ENCODE measurements around the gene RDX.
A peak's percentile ranks its signal among the peaks of the same experiment; 100 is the strongest.

Gene RDX

GRCh38 chr11:110176366-110177085 is 119.9 kb downstream of the RDX start:
- no peaks in the 10 kb centered on the region for H3K27me3 ChIP-seq (ENCODE audit: insufficient read depth, low read length)
- no peak overlapping the region for H3K4me3 ChIP-seq (ENCODE audit: low read length)
- H3K36me3 ChIP-seq (ENCODE audit: insufficient read depth, low read depth, low read length) = no peaks in the 10 kb centered on the region
- peaks cover 16% of the 10 kb centered on the region for H3K4me1 ChIP-seq (ENCODE audit: insufficient read depth, low read length)
- no peak overlapping the region for H3K9ac ChIP-seq (ENCODE audit: low read depth, low read length)
- H3K9me3 ChIP-seq (ENCODE audit: insufficient read depth, low read depth, low read length) = no peaks in the 10 kb centered on the region
- H3K27ac ChIP-seq (ENCODE audit: low read length) = no peak overlapping the region

- H3K36me3 ChIP-seq (ENCODE audit: insufficient read depth, low read depth, low read length) = no peaks in the 10 kb centered on the region
- no peaks in the 10 kb centered on the region for H3K9me3 ChIP-seq (ENCODE audit: insufficient read depth, low read depth, low read length)
- H3K4me3 ChIP-seq (ENCODE audit: low read length) = peak overlapping the region; percentile 55
- H3K9ac ChIP-seq (ENCODE audit: low read depth, low read length) = peak overlapping the region; percentile 29; the same call in 1 of the 2 replicates
- no peaks in the 10 kb centered on the region for H3K27me3 ChIP-seq (ENCODE audit: insufficient read depth, low read length)
- peak overlapping the region; percentile 25 for H3K27ac ChIP-seq (ENCODE audit: low read length)
- peaks cover 16% of the 10 kb centered on the region for H3K4me1 ChIP-seq (ENCODE audit: insufficient read depth, low read length)
Observed at GRCh38 chr11:110174645-110175310, 121.6 kb downstream of the RDX start.

- H3K36me3 ChIP-seq (ENCODE audit: insufficient read depth, low read depth, low read length) = no peaks in the 10 kb centered on the region
- peak overlapping the region; percentile 29; the same call in 1 of the 2 replicates for H3K9ac ChIP-seq (ENCODE audit: low read depth, low read length)
- H3K27ac ChIP-seq (ENCODE audit: low read length) = peak overlapping the region; percentile 25
- peak overlapping the region; percentile 55 for H3K4me3 ChIP-seq (ENCODE audit: low read length)
- no peaks in the 10 kb centered on the region for H3K9me3 ChIP-seq (ENCODE audit: insufficient read depth, low read depth, low read length)
- H3K27me3 ChIP-seq (ENCODE audit: insufficient read depth, low read length) = no peaks in the 10 kb centered on the region
- peaks cover 16% of the 10 kb centered on the region for H3K4me1 ChIP-seq (ENCODE audit: insufficient read depth, low read length)
Observed at GRCh38 chr11:110173811-110174644, 122.4 kb downstream of the RDX start.

- no peak overlapping the region for H3K9ac ChIP-seq (ENCODE audit: low read depth, low read length)
- H3K4me3 ChIP-seq (ENCODE audit: low read length) = no peak overlapping the region
- no peak overlapping the region for H3K27ac ChIP-seq (ENCODE audit: low read length)
Observed at GRCh38 chr11:110172468-110173065, 123.8 kb downstream of the RDX start.

GRCh38 chr11:110169738-110170137 is 126.7 kb downstream of the RDX start:
- Histone ChIP-seq H3K9ac (ENCODE audit: low read depth, low read length) (no peak overlapping the region), H3K9me3 (ENCODE audit: insufficient read depth, low read depth, low read length) (no peaks in the 10 kb centered on the region), H3K27me3 (ENCODE audit: insufficient read depth, low read length) (no peaks in the 10 kb centered on the region), H3K4me1 (ENCODE audit: insufficient read depth, low read length) (peaks cover 5% of the 10 kb centered on the region), H3K27ac (ENCODE audit: low read length) (no peak overlapping the region), H3K4me3 (ENCODE audit: low read length) (no peak overlapping the region), H3K36me3 (ENCODE audit: insufficient read depth, low read depth, low read length) (peaks cover 14% of the 10 kb centered on the region; the same call in 1 of the 2 replicates)

More at GRCh38 chr11:110172468-110173065, 123.8 kb downstream of the RDX start:
- peaks cover 16% of the 10 kb centered on the region for H3K4me1 ChIP-seq (ENCODE audit: insufficient read depth, low read length)
- H3K36me3 ChIP-seq (ENCODE audit: insufficient read depth, low read depth, low read length) = no peaks in the 10 kb centered on the region
- H3K27me3 ChIP-seq (ENCODE audit: insufficient read depth, low read length) = no peaks in the 10 kb centered on the region
- H3K9me3 ChIP-seq (ENCODE audit: insufficient read depth, low read depth, low read length) = no peaks in the 10 kb centered on the region

GRCh38 chr11:110168033-110168803 is 128.2 kb downstream of the RDX start:
- Histone ChIP-seq H3K27ac (ENCODE audit: low read length) (no peak overlapping the region), H3K4me1 (ENCODE audit: insufficient read depth, low read length) (no peaks in the 10 kb centered on the region; the same call in 1 of the 2 replicates), H3K4me3 (ENCODE audit: low read length) (no peak overlapping the region)

GRCh38 chr11:110165039-110165925 is 131.1 kb downstream of the RDX start:
- Histone ChIP-seq H3K4me1 (ENCODE audit: insufficient read depth, low read length) (no peaks in the 10 kb centered on the region), H3K9me3 (ENCODE audit: insufficient read depth, low read depth, low read length) (no peaks in the 10 kb centered on the region), H3K27me3 (ENCODE audit: insufficient read depth, low read length) (no peaks in the 10 kb centered on the region), H3K27ac (ENCODE audit: low read length) (no peak overlapping the region), H3K36me3 (ENCODE audit: insufficient read depth, low read depth, low read length) (peaks cover 36% of the 10 kb centered on the region), H3K9ac (ENCODE audit: low read depth, low read length) (no peak overlapping the region), H3K4me3 (ENCODE audit: low read length) (no peak overlapping the region)

More at GRCh38 chr11:110168033-110168803, 128.2 kb downstream of the RDX start:
- H3K36me3 ChIP-seq (ENCODE audit: insufficient read depth, low read depth, low read length) = peaks cover 26% of the 10 kb centered on the region
- no peaks in the 10 kb centered on the region for H3K9me3 ChIP-seq (ENCODE audit: insufficient read depth, low read depth, low read length)
- no peak overlapping the region for H3K9ac ChIP-seq (ENCODE audit: low read depth, low read length)
- H3K27me3 ChIP-seq (ENCODE audit: insufficient read depth, low read length) = no peaks in the 10 kb centered on the region

- Histone ChIP-seq H3K27ac (ENCODE audit: low read length) (no peak overlapping the region), H3K9ac (ENCODE audit: low read depth, low read length) (no peak overlapping the region), H3K36me3 (ENCODE audit: insufficient read depth, low read depth, low read length) (peaks cover 46% of the 10 kb centered on the region), H3K27me3 (ENCODE audit: insufficient read depth, low read length) (no peaks in the 10 kb centered on the region), H3K4me3 (ENCODE audit: low read length) (no peak overlapping the region), H3K9me3 (ENCODE audit: insufficient read depth, low read depth, low read length) (no peaks in the 10 kb centered on the region), H3K4me1 (ENCODE audit: insufficient read depth, low read length) (no peaks in the 10 kb centered on the region)
Observed at GRCh38 chr11:110162216-110162615, 134.2 kb downstream of the RDX start.

- H3K4me1 ChIP-seq (ENCODE audit: insufficient read depth, low read length) = no peaks in the 10 kb centered on the region
- H3K27ac ChIP-seq (ENCODE audit: low read length) = no peak overlapping the region
- H3K27me3 ChIP-seq (ENCODE audit: insufficient read depth, low read length) = no peaks in the 10 kb centered on the region
- H3K9me3 ChIP-seq (ENCODE audit: insufficient read depth, low read depth, low read length) = no peaks in the 10 kb centered on the region
- H3K36me3 ChIP-seq (ENCODE audit: insufficient read depth, low read depth, low read length) = peaks cover 45% of the 10 kb centered on the region
- no peak overlapping the region for H3K9ac ChIP-seq (ENCODE audit: low read depth, low read length)
- H3K4me3 ChIP-seq (ENCODE audit: low read length) = no peak overlapping the region
Observed at GRCh38 chr11:110161061-110161460, 135.4 kb downstream of the RDX start.

GRCh38 chr11:110160437-110160836 is 136.0 kb downstream of the RDX start:
- no peaks in the 10 kb centered on the region for H3K9me3 ChIP-seq (ENCODE audit: insufficient read depth, low read depth, low read length)
- no peak overlapping the region for H3K4me3 ChIP-seq (ENCODE audit: low read length)
- no peaks in the 10 kb centered on the region for H3K4me1 ChIP-seq (ENCODE audit: insufficient read depth, low read length)
- H3K9ac ChIP-seq (ENCODE audit: low read depth, low read length) = no peak overlapping the region
- peaks cover 39% of the 10 kb centered on the region for H3K36me3 ChIP-seq (ENCODE audit: insufficient read depth, low read depth, low read length)
- no peaks in the 10 kb centered on the region for H3K27me3 ChIP-seq (ENCODE audit: insufficient read depth, low read length)
- no peak overlapping the region for H3K27ac ChIP-seq (ENCODE audit: low read length)

All from iPS-20b (cell line).